Measurements from ENCODE around the gene APBB1IP. TPM values are rescaled to one million over a fixed set of nuclear protein-coding genes. Genes with fewer than 3 reads are reported as not detected.
A peak's percentile ranks its signal among the peaks of the same experiment; 100 is the strongest.

Gene APBB1IP
- total and polyA plus RNA-seq, 2 donors (not counting 1 experiment from before 2014, with no cell fraction given), result 60.1 to 97.0 TPM

GRCh38 chr10:26528715-26529393, 90.7 kb downstream of the APBB1IP start:
- H3K4me1 ChIP-seq (ENCODE audit: control insufficient read depth in 2 of 2, insufficient read depth in 2 of 2, low read length in 2 of 2), result no peaks in the 10 kb centered on the region
- peaks cover 17% of the 10 kb centered on the region for H3K4me1 Mint-ChIP-seq

More at GRCh38 chr10:26528715-26529393, 90.7 kb downstream of the APBB1IP start:
- H2AFZ ChIP-seq (ENCODE audit: insufficient read depth, low read depth, low read length, poor library complexity, severe bottlenecking), result no peak overlapping the region
- H3K27me3 Mint-ChIP-seq, result no peaks in the 10 kb centered on the region
- no peak for DNase-seq
- ChIA-PET POLR2A (no interaction called here), CTCF (interaction anchor here (0.6 to 1.4 kb wide), 2 partner anchors 42 to 193 kb away, joined by 3 read pairs; no protein-coding TSS in a partner anchor)
- no peak overlapping the region for H3K4me2 ChIP-seq (replicated peaks; ENCODE audit: low read depth, low read length, poor library complexity, severe bottlenecking)
- 86% methylated on average over 1 of the region's 10 CpGs for WGBS (ENCODE audit: insufficient coverage)
- no peaks in the 10 kb centered on the region for H3K9me3 ChIP-seq (ENCODE audit: control extremely low read depth in 1 of 3, control insufficient read depth in 2 of 3, insufficient read depth in 1 of 3, low read length in 2 of 3)
- H4K20me1 ChIP-seq (ENCODE audit: control insufficient read depth, insufficient read depth, low read length, poor library complexity, severe bottlenecking), result no peaks in the 10 kb centered on the region
- no peaks in the 10 kb centered on the region for H3K27me3 ChIP-seq (replicated peaks in 1 of 4; ENCODE audit: control extremely low read depth in 1 of 4, control insufficient read depth in 3 of 4, insufficient read depth in 4 of 4, low read length in 3 of 4)
- peak overlapping the region in 1 of 2 donors; percentile 11 for H3K27ac ChIP-seq (ENCODE audit: low read length in 2 of 2)
- H3K4me3 Mint-ChIP-seq, result no peak overlapping the region
- H3K36me3 ChIP-seq (replicated peaks in 1 of 2; ENCODE audit: control extremely low read depth in 1 of 2, control insufficient read depth in 1 of 2, extremely low read depth in 1 of 2, insufficient read depth in 2 of 2, low read length in 1 of 2), result peaks cover 15 to 72% of the 10 kb centered on the region in 2 experiments
- H3K9ac ChIP-seq (ENCODE audit: low read length), result no peak overlapping the region
- no peak overlapping the region for H3K4me3 ChIP-seq (ENCODE audit: control extremely low read depth in 1 of 5, extremely low read depth in 1 of 5, insufficient read depth in 1 of 5, low read depth in 2 of 5, low read length in 4 of 5)
- TF ChIP-seq EZH2 (IDR thresholded peaks at IDR 0.05; ENCODE audit: borderline replicate concordance, insufficient read depth, low read depth, low read length, poor library complexity, severe bottlenecking) (no peak), CTCF (IDR thresholded peaks at IDR 0.05) (no peak)
- intact Hi-C loops (cut with micrococcal nuclease), result no loop called here
- H3K27ac Mint-ChIP-seq, result peak overlapping the region; percentile 23
- H3K79me2 ChIP-seq (ENCODE audit: control insufficient read depth, insufficient read depth, low read length), result peaks cover 7% of the 10 kb centered on the region
- no peaks in the 10 kb centered on the region for H3K9me3 Mint-ChIP-seq (ENCODE audit: insufficient read depth)
- no peak for ATAC-seq (ENCODE audit: low read depth)

Data from B cell (primary cell).